GM18870 (cell line): ENCODE measurements around the gene CLDN34.

Experiments used
- ATAC-seq: cut with Tn5 transposase; IDR thresholded peaks from one replicate; pipeline ENCODE4 v1.9.1; 2021; ENCODE audit warnings: moderate library complexity; ENCODE audit not compliant: unreplicated experiment

The CLDN34 gene, protein sequence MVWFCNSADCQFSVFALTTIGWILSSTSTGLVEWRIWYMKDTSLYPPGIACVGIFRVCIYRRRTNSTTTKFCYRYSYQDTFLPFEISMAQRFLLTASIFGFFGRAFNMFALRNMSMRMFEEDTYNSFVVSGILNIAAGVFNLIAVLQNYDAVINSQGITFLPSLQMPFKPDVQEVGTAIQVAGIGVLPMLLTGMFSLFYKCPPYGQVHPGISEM

DNA sequence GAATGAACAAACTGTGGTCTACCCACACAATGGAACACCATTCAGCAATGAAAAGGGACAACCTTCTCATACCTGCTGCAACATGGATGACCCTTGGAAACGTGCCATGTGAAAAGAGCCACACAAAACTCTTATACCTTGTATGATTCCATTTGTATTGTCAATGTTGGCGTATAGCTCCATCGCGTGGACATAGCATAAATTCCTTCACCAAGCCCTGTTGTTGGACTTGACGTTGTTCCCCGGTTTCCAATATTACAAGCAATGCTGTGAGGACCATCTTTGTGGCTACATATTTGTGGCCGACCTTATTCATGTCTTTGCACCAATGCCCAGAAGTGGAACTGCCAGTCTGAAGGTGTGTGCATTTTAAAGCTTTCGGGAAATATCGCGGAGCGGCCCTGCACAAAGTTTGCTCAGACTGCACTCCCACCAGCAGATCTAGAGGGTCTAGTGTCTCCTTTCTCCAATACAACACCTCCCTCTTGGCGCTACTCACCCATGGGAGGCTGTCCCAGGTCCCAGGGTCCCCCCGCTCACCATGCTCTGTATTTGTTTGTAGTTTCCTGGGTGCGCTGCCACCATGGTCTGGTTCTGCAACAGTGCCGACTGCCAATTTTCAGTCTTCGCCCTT is at the start of gene CLDN34:
Gene CLDN34 (plus strand): TSS at position 584 of the 634 bp plus-strand sequence. CDS start 0 bp downstream, at position 584.
- ATAC-seq = no peak

DNA sequence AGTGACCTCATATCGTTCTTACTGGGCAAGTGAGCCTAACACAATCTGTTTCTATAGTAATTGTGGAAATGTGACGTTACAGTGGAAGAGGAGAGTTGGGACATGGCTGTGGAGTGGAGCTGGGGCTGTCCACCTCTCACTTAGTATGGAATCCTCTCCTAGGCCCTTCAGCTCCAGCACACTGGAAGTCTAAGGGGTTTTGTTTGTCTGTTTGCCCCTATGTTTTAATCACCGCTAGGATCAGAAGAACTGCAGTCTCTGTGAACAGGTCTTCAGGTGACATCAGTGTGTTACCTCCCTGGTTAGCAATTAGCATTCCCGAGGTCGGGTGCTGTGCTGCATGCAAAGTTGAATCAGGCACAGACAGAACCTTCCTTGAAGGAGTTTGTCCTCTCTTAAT is 49.3 kb upstream of the CLDN34 start:
- ATAC-seq = no peak

DNA sequence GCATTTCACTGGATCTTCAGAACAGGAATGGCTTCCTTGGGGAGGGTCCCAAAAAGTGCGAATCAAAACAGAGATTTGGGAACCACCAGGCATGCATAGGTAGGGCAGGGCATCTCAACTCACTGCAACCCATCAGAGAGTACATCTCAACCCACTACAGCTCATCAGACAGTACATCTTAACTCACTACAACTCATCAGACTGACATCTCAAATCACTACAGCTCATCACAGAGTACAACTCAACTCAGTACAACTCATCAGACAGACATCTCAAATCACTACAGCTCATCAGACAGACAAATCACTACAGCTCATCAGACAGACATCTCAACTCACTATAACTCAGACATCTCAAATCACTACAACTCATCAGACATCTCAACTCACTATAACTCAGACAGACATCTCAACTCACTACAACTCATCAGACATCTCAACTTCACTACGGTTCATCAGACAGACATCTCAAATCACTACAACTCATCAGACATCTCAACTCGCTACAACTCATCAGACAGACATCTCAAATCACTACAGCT is 47.5 kb upstream of the CLDN34 start:
- ATAC-seq = no peak

DNA sequence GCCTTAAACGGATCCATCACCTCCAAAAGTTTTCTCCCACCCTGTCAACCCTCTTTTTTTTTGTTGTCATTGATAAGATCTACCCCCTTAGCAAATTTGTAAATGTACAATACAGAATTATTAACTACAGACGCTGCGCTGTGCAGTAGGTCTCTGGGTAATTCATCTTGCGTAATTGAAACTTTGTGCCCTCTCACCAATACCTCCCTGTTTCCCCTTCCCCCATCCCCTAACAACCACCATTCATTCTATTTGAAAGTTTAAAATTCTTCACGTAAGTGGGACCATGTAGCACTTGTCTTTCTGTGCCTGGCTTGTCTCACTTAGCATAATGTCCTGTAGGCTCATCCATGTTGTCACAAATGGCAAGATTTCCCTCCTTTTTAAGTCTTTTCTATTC is 45.8 kb upstream of the CLDN34 start:
- ATAC-seq = no peak

DNA sequence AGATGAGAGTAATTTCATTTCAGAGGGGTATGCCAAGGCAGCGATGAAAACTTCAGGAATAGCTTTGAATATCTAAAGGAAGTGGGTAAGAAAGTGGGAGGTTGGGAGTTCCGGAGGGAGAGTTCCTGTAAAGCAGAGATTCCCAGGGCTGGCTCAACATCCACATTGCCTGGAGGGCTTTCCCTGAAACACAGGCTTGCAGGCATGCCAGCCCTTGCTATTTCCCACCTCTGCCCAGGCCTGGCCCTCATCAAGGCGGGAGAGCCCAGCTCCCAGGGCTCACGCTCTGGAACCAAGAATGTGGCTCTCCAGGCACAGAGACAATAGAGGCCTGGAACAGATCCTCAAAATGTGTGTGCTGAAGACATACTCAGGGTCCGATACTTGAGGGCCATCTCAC is 43.8 kb upstream of the CLDN34 start:
- no peak for ATAC-seq

DNA sequence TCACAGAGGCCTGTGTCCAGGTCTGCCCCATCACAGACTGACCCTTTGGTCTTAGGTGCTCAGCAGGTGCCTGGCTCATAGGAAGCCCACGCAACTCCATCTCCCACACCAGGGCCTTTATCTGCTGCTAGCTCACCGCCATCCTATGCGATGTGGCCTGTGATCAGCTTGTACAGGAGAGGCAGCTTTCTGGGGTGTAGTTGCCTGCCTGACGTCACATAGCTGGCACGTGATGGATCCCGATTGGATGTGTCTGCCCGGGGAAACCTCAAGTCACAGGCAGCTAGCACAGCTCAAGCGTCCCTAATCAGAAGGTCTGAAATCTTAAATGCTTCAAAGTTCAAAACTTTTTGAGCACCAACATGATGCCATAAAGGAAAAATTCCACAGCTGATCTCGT is 41.2 kb upstream of the CLDN34 start:
- no peak for ATAC-seq

DNA sequence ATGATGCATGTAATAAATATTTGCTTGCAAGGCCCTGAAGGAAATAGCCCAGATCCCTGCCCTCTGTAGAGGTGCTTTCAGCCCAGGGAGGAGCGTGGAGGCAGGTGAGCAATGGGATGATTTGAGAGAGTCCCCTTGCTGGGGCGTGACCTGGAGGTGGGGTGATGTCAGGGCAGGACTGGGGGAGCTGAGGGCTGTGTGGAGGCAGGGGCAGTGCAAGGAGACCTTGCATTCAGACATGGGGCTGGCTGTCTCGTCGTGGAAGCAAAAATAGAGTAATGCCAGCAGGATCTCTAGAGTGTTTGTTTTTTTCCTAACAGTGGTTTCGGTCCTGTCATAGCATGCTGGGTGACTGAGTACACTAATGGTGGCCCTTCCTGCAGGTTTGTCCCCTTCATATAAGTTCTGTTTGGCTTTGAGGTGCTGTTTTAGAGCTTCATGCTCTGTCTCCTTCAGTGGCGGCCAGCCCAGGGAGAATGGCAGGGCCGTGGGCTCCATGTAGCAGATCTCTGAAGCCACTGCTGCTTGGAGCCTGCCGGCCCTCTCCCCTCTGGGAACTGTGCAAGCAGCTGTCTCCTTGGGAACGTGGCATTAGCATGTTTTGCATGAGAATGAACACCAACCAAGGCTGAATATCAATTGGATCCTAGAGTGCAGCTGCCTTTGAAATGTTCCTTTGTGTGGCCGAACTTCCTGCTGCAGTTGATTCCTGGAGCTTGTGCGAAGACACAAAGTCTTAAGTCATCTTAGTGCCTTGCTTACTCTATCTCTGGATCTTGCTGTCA is 39.3 kb upstream of the CLDN34 start:
- no peak for ATAC-seq

DNA sequence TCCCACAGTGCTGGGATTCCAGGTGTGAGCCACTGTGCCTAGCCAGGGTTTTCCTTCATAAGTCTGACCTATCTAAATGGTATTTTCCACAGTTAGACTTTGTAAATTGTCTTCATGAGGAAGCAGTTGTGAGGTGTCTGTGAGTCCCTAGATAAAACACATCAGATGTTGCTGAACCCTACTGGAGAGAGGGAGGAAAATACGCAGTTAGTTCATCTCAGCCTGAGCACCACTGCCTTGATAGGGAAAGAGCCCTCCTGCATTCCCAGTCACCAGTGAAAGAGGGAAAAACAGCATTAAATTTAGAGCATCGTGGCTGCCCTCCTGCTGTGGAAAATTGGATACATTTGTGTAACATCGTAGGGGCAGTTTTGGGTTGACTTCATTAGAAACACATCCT is 31.7 kb upstream of the CLDN34 start:
- no peak for ATAC-seq

DNA sequence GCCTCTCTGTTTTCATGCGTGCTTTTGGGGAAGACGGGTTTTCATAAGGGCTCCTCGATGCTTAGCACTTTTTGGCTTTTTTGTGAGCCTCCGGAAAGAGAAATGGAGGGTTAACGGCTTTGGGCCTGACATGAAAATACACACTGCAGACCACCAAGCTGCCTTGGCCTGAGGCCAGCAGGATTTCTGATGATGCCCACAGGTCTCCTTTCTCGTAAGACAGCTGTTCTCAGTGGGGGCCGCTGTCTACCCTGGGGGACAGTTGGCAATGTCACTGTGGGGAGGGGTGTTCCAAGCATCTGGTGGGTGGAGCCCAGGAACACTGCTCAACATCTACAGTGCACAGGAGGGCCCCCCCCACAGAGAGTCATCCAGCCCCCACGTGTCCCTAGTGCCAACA is 29.4 kb upstream of the CLDN34 start:
- no peak for ATAC-seq

DNA sequence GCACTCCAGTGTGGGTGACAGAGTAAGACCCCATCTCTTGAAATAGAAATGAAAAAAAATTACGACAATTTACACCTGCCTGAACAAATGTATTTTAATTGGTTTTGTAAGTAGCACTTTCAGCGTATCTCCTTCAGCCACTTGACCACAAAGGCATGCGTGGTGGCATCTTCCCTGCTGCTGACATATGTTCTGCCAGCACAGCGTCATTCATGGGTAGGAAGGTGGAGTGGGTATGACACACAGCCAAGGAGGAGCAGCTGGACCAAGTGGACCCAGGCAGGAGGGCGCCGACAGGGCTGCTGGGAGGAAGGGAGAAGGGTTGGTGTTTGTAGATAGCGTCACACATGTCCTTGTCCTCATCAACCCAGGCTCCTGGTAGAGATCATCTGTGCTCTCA is 28.6 kb upstream of the CLDN34 start:
- ATAC-seq = no peak

DNA sequence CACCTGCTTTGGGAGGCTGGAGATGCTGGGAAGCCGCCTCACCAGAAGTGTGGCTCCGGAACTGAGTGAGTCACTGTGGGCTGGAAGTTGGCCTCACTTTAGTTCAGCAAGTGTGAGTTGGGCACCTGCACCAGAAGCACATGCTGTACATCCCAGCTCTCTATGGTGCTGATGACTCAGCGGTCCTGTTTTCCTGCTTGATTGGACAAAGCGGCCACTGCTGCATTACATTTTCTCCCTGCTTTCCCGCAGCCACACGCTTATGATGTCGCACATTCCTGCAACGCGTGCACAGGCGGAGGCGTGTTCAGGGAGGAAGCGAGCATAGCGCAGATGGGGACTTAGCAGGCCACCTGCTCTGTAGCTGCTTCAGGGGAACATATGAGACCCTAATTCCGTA is 26.7 kb upstream of the CLDN34 start:
- ATAC-seq = no peak

DNA sequence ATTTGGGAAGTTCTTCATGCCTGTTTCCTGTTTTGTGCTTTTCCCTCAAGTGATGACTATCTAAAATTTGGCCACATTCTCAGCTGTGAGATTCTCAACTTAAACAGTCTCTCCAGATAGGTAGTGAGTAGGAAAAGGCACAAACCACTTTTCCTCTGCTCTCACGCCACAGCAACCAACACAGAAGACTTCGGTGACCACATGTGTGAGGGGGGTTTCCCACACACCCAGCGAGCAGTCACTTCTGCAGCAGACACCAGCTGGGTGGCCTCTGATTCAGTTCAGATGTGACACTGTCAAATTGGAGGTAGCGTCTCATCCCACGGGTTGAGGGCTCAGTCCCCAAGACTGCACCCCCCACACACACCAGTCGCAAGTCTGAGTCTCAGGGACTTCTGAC is 25.1 kb upstream of the CLDN34 start:
- ATAC-seq = peak; percentile 87

DNA sequence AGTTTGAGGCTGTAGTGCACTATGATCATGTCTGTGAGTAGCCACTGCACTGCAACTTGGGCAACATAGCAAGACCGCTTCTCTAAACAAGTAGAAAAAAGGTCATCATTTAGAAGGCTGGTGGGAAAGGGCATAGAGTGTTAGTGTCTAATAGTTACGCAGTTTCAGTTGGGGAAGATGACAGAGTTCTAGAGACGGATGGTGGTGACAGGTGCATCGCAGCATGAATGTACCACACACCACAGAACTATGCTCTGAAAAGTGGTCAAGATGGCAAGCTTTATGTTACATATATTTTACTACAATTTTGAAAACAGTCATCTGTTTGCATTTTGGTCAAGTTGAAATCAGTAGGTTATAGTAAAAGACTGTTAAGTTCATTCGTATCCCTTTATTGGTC is 23.7 kb upstream of the CLDN34 start:
- no peak for ATAC-seq

DNA sequence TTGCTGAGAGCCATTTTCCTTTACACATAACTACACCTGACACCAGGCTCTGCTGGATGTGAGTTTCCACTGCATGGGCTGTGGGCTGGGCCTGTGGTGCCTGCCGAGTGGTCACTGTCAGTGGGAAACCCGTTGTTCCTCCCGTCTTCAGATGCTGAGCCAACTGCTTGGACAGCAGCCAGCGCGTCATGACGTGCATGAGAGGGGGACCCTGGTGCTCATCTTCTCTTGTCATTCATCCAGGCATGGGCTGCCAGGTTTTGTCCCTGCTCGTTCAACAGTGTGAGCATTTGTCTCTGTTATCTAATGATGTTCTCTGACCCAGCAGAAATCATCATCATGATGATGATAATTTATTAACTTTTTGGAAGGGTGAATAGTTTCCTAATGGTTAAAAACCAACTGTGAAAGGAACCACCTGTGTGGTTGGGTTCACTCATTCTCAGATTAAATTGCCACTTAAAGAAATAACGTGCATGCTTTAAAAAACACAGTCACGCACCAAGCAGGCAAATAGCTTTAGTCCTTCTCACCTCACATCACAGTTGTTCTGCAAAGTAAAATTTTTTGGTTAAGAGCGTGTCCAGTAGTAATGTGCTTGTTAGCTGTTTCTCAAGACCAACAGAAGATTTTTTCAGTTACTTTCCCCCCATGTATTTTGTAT is 19.9 kb upstream of the CLDN34 start:
- ATAC-seq = no peak

DNA sequence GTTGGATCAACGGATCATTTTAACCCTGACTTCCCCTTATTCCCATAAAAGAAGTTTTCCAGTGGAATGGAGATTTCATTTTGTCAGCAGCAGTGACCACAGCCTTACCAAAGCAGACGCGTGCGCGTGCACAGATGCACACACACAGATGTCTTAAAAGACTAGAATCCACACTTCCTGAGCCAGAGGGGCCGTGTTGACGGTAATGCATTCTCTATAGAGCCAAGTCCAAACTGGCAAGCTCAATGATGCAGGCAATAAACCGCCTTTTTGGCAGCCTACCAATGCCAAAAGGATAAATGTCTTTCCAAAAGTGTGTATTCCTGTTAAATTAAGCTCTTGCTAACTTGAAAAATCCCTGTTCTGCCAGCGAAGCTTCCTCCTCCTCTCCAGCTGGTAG is 18.8 kb upstream of the CLDN34 start:
- ATAC-seq = no peak

DNA sequence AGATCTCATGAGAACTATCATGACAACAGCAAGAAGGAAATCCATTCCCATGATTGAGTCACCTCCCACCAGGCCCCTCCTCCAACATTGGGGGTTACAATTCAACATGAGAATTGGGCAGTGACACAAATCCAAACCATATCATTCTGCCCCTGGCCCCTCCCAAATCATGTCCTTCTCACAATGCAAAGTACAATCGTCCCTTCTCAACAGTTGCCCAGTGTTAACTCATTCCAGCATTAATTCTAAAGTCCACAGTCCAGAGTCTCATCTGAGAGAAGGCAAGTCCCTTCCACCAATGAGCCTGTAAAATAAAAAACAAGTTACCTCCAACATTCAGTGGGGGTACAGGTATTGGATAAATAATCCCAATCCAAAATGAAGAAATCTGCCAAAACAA is 14.9 kb upstream of the CLDN34 start:
- ATAC-seq = no peak

DNA sequence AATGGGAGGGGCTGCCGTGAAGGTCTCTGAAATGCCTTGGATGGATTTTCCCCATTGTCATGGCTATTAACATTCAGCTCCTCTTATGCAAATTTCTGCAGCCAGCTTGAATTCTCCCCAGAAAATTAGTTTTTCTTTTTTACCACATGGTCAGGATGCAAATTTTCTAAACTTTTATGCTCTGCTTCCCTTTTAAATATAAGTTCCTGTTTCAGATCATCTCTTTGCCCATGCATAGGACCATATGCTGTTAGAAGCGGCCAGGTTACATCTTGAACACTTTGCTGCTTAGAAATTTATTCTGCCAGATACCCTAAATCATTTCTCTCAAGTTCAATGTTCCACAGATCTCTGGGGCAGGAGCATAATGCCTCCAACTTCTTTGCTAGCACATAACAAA is 13.8 kb upstream of the CLDN34 start:
- ATAC-seq = no peak

DNA sequence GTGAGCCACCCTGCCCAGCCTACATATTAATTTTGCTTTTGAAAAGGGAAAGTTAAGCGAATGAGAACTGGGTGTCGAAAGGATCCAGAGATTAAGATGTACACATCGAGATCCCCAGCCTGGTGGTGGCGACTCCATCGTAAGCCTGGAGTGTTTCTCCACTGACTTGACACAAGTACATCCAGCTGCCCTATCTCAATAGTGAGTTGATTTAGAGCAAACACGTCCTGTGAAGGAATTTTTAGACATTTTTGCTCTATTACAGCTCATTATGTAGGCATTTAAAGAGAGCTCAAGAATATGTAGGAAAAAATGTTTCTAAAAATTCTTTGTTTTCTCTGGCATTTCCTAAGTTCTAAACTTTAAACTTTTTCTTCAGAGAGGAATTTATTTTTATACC is 11.7 kb upstream of the CLDN34 start:
- ATAC-seq = no peak

DNA sequence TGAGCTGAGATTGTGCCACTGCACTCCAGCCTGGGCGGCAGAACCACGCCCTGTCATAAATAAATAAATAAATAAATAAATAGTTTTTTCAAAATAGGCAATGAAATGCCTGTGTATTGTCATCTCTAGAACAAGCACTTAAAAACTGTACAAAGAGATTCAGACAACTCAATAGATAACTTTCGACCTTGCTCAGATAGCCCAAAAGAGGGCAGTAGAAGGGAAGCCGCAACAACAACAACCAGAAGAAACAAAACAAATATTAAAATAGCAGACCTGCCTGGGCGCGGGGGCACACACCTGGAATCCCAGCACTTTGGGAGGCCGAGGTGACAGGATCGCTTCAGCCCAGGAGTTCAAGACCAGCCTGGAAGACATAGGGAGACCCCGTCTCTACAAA is 9.4 kb upstream of the CLDN34 start:
- ATAC-seq = no peak

DNA sequence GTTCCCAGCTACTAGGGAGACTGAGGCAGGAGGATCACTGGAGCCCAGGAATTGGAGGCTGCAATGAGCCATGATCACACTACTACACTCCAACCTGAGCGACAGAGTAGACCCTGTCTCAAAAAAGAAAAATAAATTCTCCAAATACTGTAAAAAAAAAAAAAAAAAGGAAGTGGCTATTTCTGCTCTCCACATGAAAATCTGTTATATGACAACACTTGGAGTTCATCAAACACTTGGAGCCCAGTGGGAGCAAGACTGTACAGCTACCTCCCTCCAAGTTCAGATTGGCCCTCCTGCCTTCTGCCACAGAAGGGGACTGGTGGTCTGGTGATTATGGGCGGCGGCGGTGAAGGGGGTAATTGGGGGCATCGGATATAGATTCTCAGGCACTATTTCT is 9.0 kb upstream of the CLDN34 start:
- ATAC-seq = no peak

DNA sequence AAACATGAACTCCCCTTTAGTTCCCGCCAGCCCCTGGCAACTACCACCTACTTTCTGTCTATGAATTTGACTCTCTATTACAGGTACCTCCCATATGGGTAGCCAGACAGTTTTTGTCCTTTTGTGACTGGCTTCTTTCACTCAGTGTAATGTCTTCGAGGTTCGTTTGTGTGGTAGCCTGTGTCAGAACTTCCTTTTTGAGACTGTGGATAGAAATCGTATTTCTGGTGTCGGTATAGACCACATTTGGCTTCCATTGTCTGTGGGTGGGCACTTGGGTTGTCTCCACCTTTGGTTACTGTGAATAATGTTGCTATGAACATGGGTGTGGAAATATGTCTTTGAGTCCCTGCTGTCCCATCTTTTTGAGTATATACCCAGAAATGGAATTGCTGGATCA is 5.4 kb upstream of the CLDN34 start:
- ATAC-seq = no peak

DNA sequence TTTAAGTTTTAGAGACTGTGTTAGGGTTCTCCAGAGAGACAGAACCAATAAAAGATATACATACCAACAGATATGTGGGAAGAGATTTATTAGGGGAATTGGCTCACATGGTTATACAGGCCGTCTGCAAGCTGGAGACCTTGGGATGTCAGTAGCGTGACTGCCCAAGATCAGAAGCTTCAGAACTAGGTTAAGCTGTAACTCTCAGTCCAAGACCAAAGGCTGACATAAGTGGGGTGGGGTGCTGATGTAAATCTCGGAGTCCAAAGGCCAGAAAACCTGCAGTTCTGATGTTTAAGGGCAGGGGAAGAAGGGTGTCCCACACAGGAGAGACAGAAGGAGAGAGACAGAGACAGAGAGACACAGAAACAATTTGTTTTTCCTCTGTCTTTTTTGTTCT is 10.5 kb downstream of the CLDN34 start:
- ATAC-seq = no peak
